ENCODE results near the gene WDR93.

DNA sequence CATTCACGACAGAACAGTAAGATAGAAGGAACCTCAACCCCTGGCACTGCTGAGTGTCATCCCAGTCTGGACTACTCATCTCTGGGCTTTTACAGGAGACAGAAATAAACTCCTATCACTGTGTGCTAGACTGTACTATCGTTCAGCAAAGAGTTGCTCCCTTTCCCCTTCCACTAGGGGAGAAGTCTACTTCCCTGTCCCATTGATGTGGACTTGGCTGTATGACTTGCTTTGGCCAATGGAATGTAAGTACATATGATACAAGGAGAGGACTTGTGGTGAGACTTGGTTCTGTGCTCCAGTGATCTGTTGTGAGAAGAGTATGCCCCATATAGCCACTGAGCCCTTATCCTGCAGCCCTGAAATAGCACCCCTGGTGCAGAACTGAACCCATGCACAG, 30.1 kb upstream of the WDR93 start:
- TF ChIP-seq, protein P1, sequence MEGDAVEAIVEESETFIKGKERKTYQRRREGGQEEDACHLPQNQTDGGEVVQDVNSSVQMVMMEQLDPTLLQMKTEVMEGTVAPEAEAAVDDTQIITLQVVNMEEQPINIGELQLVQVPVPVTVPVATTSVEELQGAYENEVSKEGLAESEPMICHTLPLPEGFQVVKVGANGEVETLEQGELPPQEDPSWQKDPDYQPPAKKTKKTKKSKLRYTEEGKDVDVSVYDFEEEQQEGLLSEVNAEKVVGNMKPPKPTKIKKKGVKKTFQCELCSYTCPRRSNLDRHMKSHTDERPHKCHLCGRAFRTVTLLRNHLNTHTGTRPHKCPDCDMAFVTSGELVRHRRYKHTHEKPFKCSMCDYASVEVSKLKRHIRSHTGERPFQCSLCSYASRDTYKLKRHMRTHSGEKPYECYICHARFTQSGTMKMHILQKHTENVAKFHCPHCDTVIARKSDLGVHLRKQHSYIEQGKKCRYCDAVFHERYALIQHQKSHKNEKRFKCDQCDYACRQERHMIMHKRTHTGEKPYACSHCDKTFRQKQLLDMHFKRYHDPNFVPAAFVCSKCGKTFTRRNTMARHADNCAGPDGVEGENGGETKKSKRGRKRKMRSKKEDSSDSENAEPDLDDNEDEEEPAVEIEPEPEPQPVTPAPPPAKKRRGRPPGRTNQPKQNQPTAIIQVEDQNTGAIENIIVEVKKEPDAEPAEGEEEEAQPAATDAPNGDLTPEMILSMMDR (IDR thresholded peaks at IDR 0.05) = no peak
- TF ChIP-seq, protein P2, sequence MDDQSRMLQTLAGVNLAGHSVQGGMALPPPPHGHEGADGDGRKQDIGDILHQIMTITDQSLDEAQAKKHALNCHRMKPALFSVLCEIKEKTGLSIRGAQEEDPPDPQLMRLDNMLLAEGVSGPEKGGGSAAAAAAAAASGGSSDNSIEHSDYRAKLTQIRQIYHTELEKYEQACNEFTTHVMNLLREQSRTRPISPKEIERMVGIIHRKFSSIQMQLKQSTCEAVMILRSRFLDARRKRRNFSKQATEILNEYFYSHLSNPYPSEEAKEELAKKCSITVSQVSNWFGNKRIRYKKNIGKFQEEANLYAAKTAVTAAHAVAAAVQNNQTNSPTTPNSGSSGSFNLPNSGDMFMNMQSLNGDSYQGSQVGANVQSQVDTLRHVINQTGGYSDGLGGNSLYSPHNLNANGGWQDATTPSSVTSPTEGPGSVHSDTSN (IDR thresholded peaks at IDR 0.05) = no peak
- TF ChIP-seq POLR2A (IDR thresholded peaks at IDR 0.05; ENCODE audit: low read length) = no peak
- TF ChIP-seq, protein P3, sequence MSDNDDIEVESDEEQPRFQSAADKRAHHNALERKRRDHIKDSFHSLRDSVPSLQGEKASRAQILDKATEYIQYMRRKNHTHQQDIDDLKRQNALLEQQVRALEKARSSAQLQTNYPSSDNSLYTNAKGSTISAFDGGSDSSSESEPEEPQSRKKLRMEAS (IDR thresholded peaks at IDR 0.05) = no peak
- TF ChIP-seq EP300 (IDR thresholded peaks at IDR 0.05) = no peak

Data from A549 (cell line).